T follicular helper cell (primary cell): ENCODE data around the gene RUNX2.

ENCODE experiments used
- DNase-seq: peaks from one replicate; pipeline ENCODE4 v3.0.0-alpha.2; 2020; ENCODE audit warnings: low read depth

The RUNX2 gene

DNA sequence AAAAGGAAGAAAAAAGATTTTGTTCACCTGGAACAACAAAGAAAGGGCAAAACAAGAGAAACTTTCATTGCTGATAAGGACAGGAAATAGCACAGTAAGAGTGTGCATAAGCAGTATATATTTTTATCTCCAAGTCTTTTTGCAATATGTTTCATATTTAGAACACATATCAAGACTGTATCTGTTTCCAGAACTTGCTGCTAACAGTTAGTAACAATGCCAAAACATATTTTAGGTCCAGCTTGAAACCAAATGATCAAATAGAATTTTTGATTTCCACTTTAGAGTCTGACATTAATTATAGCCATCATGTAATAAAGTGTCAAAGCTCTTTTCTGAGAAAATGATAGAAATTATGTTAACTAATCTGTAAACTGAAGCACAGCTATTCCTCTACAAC is 193.1 kb downstream of the RUNX2 start:
- no peak for DNase-seq

DNA sequence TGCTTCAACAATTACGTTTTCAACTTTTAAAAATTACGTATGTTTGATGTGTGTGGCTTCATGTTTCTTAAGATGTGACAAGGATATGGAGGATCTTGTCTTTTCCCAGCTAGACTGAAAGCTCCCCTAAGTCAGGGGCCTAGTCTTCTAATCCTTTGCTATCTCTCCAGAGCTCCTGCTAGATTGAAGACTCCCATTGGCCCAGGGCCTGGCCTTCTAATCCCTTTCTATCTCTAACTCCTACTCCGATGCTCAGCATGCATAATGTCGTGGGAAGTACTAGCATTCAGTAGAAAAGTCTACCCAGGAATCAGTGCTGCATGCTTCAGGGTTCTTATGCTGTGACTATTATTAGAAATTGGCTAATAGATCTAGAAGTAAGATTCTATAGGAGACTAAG is 194.4 kb downstream of the RUNX2 start:
- no peak for DNase-seq

DNA sequence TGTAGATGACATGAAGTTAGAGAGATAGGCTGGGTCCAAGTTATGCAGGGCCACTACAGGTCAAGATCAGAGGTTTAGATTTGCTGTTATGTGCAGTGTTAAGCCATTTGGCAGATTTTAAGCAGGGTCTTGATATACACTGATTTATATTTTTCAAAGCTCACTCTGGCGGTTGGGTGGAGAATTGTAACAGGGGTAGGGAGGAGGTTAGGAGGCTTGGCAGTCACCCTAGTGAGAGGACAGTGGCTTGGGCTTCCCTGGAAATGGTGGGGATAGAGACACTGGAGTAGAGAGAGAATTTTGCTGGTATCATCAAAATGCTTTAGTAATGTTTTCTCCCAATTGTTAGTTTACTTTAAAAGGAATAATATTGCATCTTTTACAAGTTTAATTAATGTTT is 199.1 kb downstream of the RUNX2 start:
- no peak for DNase-seq

DNA sequence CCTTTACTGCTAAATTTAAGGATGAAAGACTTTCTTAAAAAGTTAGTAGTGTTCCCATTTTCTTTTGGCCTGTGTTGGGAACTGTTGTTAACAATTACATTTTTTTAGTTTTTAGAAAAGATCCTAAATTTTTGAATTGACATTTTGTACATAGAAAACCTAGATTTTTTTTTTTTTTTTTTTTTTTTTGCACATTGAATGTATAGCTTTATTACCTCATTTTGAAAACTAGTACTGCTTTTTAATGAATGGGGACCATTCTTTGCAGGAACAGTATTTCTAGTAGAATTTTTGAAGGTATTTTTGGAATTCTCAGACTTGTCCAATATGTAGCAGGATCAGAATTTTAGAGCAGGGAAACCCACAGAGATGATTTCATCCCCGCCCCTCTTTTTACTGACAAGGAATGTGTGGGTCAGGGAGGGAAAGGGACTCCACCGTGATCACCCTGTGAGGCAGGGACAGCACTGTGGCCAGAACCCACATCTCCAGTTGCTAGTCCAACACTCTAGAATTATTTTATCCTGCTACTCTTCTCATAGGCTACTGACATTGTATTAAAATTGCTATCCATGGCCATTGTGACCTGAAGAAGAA is 204.0 kb downstream of the RUNX2 start:
- no peak for DNase-seq

DNA sequence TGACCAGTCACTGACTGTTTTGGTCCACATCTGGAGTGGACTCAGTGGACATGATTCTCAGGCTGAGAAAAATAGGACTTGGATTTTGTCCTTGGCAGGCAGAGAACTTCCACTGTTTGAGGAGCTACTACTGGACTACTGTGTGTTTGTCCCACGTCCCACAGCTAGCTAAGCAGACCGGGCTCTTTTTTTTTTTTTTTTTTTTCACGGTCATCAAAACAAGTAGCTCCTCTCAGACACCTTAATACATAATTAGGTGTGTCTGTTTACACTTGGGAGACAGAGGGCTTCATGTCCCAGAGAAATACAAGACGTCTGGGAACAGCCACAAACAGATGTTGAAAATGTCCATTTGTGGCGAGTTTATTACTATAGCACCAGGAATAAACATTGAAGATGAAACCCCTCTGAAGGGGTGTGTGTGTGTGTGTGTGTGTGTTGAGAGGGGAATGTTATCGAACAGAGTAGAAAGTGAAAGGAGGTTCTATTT is 204.6 kb downstream of the RUNX2 start:
- DNase-seq, result no peak

DNA sequence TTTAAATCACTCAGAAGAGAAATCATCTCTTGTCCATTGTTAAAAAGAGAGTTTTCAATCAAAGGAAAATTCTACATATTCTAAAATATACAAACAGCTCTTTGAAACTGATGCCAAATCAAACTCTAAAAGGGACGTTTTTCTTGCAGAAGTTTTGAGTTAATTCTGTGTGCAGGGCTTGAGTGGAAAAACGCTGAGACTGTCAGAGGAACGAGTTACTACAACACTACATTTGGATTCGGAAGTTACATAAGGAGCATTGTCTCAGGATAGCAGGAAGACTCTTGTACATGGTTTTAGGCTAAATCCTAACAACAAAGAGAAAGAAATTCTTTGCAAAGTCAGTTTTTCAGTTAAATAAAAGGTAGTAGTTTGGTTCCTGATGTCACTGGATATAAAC is 205.3 kb downstream of the RUNX2 start:
- no peak for DNase-seq

DNA sequence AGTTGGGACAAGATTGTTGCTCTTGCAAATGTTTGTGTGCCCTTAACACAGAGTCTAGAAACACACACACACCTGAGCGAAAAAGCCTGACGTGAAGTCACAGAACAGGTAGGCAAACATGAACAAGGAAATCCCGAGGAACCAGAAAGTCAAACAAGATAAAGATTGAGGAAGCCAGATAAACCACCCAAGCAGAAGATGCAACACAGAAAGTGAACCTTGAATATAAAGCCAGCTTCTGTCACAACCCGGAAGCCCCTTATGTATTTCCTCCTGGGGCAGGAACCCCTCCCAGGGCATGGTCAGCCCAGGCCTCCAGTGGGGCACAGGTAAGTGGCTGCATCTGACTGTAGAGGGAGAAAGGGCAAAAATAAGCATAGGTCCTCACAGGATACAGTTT is 207.8 kb downstream of the RUNX2 start:
- DNase-seq, result no peak

DNA sequence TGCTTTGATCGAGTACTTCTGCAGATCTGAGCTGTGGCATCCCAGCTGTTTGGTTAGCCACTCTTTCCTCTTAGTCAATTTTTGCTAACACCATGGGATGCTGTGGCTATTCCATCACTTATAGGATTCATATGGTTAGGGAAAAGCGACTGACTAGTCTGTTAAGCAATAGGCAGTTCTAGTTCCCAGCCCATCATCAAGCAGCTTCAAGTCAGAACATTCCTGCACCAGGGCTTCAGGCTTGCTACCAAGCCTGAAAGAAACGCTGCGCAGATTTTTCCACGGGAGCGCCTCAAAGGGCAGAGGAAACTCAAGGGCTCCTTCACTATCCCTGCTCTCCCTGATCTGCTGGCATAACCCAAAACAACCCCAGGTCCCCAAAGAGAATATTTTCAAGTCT is 209.4 kb downstream of the RUNX2 start:
- DNase-seq, result no peak

DNA sequence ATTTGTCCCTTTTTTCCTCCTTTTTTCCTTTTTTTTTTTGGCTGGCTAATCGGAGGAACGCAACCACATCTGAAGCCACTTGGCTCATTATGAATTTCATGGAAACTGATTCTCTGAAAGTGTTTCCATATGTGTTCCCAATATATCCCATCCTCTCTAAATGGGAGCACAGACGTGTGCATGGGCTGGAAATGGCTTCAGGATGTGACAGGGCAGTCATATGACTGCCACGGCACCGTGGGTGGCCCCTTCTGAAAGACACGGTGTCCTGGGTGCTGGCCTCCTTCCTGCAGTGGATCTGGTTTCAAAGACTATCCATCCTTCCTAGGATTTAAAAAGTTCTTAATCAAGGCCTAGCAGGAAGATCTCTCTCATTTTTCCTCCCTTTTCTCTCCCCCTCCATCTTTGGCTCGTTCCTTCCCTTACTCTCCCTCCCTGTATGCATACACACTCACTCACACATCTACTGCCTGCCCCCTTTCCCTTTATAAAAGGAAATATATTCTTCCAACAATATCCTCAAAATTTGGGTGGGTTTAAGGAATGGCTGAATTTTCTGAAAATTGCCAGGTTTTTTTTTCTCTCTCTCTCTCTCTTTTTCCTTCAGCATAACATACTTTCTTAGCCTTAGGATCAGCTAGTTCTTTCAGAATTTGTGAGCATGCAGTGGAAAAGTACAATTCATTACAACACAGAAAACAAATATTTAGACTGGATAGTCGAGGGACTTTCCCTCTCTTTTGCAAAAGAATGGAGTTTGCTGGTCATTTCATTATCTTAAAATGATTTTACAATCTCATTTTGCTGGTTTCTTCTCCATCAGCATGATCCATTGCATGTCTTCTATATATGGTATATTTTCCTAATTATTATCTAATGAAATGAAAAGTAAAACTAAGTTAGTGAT is 210.8 kb downstream of the RUNX2 start:
- DNase-seq, result no peak

DNA sequence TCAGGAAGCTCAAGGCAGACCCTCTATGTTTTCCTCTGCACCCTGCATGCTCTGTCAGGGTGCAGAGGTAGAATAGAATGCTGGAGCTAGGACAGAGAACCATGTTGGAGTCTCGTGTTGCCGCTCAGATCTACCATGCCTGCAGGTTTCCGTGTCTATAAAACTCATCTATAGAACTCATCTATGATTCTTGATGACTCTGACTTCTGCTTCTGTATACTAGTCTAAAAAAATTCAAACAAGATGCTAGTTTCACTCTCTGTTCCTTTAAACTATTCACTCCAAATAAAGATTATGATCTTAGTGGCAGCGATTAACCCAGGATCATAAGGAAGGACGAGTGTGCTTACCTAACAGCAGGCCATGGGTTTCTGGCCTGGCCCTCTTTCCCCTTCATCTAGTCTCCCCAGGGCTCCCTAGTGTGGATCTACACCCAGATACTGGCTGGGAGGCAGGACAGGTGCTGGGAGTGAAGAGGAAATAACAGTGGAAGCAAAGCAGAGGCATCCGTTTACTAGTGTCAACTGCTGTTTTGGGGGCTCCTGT is 212.3 kb downstream of the RUNX2 start:
- DNase-seq, result no peak

DNA sequence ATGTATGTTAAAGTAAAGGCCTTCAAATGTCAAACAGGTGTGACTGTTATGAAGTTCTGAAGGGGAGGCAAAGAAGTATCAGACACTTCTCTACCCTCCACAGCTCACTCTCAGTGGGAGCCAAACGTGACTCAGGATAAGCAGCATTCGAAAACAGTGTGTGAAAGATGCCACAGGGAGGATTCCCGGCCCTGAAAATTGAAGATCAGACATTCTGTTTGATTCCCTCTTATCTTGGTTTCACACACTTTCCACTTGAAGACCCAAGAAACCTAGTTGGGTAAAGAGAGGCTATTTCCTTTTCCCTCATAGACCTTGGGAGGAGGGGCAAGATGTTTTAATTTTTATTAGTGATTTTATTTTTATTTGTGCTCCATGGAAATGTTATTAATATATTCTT is 213.8 kb downstream of the RUNX2 start:
- DNase-seq, result no peak

DNA sequence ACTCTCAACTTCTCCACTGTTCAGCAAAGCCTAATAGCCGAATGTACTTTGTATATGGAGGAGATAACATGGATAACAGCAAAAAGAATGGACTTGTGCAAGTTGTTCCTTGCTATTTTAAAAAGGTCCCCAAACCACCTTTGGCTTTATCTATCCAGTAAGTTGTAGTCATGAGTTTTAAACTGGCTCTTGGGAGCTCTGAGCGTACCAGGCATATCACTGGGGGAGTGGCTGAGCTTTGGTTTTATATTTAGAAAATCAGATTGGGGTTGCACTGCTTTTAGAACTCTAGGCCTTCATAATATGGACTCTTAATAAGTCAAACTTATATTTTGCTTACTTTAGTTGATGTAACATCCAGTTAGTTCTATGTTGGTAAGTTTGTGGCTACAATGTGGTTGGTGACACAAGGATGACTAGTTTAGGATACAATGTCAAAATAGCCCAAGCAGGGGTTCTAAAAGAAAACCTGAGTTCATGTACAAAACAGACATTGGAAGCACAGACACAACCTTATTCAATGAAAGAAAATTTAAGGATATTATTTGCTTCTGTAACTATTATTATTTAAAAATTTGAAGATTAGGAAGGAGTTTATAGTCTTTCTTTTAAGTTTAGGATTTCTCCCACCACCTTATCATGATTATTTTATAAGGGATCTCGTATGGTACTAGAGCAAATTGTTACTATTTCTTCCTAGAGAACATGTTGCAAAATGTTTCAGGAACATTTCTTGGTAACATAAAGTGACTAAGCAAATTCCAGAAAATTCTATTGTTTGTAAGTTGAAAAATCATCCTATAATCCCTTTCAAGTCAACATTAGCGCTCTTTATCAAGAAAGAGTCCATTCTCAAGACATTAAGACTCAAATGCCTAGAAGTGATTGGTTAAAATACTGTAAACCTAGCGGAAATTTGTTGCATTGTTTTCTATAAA is 215.4 kb downstream of the RUNX2 start:
- DNase-seq, result no peak

DNA sequence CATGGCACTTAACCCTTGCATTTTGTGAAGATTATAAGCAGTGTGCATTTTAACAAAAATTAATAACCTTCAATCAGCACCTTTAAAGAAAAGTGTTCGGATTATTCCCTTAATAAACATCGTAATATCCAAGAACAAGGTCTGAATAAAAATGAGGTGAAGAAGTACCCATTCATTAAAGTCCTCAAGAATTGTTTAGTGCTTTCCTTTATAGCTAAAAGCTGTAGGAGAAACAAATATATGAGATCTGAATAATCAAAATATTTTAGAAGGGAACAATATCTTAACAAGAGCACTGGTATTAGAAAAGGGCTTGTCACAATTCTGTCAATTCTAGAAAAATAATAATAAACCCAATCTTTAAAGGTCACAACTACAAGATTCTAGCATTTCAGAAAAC is 217.3 kb downstream of the RUNX2 start:
- DNase-seq, result no peak

DNA sequence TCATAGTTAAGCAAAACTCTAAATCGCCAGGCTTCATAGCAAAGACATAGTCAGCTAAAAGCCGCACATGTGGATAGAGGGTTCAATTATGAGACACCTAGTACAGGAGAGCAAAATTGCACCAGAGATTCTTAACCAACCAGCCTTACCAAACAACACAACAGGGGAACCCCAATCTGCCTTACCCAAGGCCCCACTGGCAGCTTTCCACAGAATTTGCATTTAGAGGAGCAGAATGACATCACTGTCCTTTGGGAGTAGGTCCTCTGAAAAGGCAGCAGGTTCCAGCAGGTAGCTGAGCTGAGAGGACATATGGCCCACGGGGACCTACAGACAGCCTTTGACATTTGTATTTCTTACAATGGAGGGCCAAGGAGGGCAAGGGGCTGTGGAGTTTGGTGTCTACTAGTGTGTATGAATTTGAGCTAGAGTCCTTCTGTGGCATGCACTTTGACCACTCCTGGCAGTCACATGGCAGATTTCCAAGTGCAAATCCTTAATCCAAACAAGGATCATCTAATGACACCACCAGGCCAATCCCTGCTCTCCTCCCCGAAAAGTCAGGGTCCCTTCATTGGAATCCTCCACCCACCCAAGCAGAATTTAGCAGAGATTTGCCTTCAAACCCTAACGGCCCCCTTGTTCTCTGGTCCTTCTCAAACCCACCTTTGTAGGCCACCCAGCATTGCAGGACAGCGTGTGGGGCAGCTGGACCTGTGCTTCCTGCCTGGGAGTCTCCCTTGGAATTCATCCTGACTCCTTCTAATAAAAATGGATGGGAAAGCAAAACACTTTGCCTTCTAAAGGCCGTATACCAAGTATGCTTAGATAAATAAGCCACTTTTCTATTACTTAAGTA is 220.8 kb downstream of the RUNX2 start:
- DNase-seq, result no peak

DNA sequence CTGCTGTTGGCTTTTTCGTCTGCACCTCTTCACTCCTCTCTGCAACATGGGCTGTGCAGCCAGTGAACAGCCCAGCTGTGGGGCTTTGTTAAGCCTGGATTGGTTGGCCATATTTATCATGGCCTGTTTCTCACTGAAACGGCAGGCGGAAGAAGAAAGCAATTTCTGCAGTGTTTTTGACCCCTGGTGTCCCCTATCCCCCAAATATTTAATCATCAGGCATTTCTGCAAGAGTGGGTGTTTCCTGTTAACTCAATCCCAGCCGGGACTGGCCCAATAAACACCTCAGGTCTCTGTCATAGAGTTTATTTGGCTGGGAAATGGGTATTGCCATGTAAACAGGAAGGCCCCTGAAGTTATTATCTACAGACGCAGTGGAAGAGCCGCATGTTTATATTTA is 224.4 kb downstream of the RUNX2 start:
- no peak for DNase-seq

DNA sequence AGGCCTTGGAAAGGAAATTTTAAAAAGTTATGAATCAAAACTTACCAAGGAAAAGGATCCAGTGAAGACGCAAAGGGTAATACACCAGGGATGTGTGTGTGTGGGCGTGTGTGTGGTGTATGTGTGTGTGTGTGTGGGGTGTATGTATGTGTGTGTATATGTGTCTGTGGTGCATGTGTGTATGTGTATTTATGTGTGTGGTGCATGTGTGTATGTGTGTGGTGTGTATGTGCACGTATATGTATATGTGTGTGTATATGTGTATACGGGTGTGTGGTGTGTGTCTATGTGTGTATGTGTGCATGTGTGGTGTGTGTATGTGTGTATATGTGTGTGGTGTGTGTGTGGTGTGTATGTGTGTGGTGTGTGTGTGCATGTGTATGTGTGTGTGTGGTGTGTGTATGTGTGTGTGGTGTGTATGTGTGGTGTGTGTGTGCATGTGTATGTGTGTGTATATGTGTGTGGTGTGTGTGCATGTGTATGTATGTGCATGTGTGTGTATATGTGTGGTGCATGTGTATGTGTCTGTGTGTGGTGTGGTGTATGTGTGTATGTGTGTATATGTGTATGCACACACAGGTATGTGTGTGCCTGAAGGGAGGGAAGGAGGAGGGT is 225.7 kb downstream of the RUNX2 start:
- no peak for DNase-seq

DNA sequence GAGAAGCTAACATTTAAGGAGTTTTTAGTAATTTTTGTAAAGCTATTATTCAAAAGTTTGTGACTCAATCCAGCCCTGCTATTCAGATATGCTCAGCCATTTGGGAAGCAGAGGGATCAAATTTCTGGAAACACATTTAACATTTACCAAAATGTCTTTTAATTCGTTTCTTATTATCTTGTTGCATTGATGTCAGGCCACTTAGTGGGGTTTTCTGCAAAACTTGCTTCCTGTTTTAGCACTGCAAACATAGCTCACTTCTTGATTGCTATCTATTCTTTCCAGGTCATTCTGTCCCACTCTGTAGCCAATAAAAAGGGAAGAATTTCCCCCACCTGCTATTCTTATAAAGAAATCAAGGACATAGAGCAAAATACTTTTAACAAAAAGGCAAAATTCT is 226.5 kb downstream of the RUNX2 start:
- no peak for DNase-seq

DNA sequence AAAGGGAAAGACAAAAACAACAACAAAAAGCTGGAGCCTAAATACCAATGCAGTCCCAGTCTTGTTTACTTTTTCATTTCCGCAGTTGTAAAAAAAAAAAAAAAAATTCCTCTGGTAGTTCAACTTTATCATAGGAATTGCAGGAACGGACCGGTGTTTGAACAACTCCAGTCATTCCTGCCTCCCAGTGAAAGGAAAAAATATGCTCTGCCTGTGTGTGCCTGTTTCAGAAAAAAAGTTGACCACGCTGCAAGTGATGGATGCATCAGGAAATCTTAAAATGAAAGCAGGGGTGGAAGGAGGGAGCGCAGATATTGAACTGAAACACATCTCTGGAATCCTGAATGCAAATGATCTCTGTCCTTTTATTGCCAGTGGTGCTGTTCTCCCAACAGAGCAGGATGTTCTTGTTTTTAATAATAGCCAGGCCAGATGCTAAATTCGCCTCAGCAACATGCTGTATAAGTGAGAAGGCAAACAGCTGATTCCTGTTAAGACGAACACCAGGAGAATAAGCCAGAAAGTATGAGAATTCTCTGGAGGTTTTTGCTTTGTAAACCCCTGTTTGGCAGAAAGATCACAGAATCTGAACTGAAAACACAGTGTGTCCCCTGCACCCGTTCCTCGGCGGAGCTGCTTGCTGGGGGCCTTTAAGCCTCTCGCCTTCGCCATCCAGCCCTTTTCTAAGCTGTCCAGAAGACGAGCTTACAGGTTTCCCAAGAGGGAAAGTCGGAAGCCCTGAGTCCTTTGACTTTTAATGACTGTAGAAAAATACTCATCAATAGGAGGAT is 228.0 kb downstream of the RUNX2 start:
- DNase-seq, result no peak

DNA sequence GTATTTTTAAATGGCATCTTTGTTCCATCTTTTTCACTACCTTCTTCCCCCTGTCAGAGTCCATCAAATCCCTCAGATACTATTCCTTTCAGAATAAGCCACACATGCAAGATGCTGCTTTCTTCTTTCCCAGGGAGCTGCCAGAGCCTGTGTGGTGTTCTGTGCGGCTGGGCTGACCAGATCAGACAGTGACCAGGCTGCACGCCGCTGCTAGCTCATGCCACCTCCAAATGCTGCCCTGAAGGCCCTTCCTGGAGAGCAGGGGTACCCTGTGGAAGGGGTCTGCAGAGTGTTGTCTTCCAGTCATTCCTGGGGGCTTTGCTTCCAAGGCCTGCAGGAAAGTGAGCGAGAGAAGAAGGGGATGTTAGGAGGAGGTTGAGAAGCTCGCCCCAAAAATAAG is 228.7 kb downstream of the RUNX2 start:
- DNase-seq, result no peak

DNA sequence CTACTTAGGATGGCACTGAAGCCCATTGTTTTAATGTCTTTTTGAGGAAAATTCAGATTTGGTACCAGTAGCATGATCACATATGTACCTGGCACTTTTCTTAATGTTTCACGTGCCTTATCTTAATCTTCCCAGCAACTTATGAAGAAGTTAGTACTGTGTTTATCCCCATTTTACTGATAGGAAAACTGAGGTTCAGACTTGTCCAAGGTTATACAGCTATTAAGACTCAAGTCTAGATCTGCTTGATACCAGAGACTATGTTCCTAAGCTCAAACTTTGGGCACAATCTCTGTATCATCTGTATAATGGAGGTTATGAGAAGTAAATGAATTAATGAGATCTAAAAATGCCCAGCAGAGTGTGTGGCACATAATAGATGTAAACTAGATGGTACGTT is 229.3 kb downstream of the RUNX2 start:
- DNase-seq, result no peak
